Measurements from ENCODE around the gene FOXO1.

Gene FOXO1

DNA sequence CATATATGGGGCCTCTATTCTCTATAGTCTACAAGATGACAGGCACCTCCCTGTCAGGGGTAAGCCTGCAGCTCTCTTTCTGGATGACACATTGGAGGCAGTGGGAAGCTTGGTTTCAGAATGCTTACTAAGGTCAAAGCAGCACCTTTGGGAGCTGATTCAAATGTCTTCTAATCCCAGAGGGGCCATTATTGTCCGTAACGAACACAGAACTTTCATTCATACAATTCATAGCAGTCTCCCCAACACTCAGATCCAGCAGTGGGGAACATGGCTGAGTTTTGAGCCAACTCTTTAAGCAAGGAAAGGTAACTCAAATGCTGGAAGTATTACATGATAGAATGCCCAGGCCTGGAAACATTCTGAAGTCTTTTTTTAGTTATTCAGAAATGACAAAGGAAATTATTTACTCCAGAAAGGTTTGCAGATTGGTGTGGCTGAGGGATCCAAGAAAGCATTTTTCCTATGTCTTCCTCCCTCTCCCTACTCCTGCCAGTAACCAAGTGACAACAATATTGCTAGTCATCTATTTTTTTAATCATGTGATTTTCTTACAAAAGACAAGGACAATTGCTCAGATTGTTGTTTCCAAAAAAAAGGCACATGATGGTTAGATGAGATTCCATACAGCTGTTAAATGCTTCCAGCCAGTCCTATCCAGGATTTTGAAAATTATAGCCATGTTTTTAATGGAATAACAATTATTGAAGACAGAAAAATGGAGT, 118.7 kb downstream of the FOXO1 start:
- DNase-seq (ENCODE audit: low read depth in 2 of 2), result no peak

DNA sequence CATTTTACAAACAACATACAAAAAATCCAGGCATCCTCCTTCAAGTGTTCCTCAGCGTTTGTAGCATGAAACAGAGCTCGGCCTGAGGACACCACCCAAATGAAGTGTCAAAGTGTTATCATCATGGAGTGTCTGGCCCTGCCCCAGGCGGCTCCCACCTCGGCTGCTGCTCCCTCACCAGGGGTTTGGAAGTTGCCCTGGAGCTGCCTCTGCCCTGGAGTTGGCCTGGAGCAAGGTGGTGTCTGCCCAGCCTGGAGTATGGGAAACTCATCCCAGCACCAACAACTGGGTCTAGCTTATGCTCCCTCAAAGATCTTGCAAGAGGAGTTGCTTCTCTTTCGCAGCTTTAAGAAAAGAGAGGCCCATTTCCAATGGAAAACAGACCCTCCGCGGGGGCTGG, 120.4 kb downstream of the FOXO1 start:
- DNase-seq (ENCODE audit: low read depth in 2 of 2), result no peak

GRCh38 chr13:40540328-40541044, 126.0 kb downstream of the FOXO1 start:
- DNase-seq (ENCODE audit: low read depth in 2 of 2), result no peak

DNA sequence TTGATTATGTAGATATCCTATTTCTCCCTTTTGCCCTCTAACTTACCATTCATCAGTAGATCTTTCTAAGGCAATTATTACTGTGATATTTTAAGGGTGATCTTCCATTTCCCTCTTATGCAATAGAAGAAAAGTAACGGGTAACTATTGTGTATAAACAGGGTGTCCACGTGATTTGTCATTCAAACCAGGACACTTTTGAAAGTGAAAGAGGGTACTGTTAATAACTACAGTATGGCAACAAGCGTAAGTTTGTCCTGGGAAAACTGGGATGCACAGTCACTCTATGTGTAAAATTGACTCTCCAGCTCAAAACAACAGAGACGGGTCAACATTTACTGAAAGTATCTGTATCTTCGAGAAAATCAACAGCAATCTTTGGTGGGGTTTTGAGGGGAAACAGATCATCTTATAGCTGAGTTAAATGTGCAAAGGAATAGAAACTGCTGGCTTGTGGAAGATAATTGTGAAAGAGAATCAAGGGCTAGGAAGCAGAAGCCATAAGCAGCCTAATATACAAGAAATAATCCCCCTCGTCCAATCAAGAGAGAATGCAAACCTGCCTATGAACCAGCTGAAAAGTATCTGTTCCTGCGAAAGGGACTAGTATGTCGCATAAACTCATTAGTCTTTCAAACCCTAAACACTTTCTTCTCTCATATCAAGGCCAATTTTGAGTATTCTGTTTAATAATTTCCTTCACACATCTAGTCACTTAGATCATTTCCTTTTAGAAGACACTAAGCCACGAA, 126.7 kb downstream of the FOXO1 start:
- no peak for DNase-seq (ENCODE audit: low read depth in 2 of 2)

DNA sequence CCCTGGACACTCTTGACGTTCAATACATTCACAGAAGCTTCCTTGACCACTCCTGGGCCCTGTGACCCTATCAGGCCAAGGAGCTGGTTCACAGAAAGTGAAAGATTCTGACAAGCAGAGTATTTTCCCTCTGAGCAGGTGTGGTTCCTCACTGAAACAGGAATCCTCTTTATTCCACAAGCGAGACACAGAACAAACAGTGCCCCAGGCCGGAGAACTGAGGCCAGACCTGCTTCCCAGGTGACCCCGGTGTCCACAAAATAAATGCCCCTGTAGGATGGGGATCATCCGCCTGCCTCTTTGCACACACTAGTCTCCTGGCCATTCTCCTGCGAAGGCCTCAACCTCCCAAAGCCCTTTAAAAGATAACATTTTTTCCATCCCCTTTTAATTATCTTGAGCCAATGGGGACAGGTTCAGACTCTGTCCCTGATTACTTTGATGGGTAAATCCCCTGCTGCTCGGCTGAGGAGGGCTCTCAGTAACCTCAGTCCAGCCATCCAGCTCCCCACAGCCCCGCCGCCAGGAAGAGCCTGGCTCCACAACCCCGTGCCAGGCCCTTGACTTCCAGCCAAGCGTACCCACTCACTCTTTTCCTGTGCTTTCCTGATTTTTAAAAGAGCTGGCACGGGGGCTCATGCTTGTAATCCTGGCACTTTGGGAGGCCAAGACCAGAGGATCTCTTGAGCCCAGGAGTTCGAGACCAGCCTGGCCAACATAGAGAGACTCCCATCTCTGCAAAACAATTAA, 129.1 kb downstream of the FOXO1 start:
- no peak for DNase-seq (ENCODE audit: low read depth in 2 of 2)

DNA sequence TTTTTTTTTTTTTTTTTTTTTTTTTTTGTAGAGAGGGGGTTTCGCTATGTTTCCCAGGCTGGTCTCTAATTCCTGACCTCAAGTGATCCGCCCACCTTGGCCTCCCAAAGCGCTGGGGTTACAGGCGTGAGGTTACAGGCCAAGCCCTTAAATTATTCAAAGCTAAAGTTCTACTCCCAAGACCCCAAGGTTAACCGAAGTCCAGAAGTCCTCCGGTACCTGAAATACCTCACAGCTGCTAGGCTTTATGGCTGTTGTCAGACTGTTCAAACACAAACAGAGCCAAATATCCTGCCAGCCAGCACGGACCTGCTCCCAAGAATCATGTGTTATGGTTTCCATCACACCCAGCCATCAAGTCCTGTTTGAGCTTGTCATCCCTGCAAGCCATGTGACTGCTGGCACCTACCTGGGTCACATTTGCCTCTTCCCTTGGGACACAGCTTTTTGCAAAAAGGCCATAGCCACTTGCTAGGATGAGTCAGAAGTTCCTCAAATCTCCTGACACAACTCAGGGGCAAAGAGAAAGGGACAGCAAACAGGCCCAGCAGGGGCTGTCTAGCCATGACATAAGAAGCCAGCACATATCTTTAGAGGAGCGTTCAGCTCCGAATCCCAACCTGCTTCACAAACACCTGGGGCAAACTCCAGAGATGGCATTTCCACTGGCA, 129.9 kb downstream of the FOXO1 start:
- no peak for DNase-seq (ENCODE audit: low read depth in 2 of 2)

DNA sequence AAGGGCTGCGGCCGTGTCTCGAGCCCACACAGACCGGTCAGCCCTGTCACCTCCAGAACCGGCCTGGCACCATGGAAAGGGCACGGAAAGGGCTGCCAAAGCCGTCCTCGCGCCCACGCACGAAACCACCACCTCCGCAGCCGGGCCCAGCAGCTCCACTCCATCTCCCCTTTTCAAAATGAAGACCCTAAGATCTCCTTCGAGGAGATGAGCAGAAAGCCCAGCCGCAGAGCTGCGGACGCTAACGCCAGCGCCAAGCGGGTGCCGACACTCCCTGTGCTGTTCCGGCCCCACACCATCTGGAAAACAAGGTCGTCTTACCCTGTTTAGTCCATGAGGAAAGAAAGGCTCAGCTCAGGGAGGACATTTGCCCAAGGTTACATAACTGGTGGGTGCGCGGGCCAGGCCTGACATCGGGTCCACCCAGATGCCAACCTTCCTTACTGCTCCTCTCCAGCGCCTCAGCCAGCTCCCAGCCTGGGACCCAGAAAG, 131.1 kb downstream of the FOXO1 start:
- no peak for DNase-seq (ENCODE audit: low read depth in 2 of 2)

- DNase-seq (ENCODE audit: low read depth in 2 of 2), result no peak
These were observed 132.0 kb downstream of the FOXO1 start for GRCh38 chr13:40534456-40534855.

DNA sequence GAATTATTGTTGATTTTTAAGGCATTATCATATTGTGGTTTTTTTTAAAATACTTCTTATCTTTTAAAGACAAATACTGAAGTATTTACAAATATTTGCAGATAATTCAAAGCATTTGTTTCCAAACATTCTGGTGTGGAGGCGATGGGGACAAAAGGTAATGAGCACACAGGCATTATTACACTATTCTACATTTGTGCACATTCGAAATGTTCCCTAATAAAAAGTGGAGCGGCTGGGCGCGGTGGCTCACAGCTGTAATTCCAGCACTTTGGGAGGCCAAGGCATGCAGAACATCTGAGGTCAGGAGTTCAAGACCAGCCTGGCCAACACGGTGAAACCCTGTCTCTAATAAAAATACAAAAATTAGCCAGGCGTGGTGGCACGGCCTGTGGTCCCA, 133.4 kb downstream of the FOXO1 start:
- no peak for DNase-seq (ENCODE audit: low read depth in 2 of 2)

- no peak for DNase-seq (ENCODE audit: low read depth in 2 of 2)
These were observed 135.5 kb downstream of the FOXO1 start for GRCh38 chr13:40530961-40531360.

DNA sequence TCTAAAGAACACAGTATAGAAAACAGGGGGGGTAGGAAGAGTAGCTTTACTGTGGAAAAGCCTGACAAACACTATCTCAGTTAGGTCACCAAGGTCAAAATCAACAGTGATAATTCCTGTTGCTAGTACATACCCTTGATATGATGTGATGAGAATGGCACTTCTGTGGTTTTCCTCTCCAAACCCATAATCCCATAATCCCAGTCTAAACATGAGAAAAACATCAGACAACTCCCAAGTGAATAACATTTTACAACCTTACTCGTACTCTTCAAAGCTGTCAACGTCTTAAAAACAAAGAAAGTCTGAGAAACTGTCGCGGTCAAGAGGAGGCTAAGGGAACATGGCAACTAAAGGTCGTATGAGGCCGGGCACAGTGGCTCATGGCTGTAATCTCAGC, 137.6 kb downstream of the FOXO1 start:
- DNase-seq (ENCODE audit: low read depth in 2 of 2), result no peak

DNA sequence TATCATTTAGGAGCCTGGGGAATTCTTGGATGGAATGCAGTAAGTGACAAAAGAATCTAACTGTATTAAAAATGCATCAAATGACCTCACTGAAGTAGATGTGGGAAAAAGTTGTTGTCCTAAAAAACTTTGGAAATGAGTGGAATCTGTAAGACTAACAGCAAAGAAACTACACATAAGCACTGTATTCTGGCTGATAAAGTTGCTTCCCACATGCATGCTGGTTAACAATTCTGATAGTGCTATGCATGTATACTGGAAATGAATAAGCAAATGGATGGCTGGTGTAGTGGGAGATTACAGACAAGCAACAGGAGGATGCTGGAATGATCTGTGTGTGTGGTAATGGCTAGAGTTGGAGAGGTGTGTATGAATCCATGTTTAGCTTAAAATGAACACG, 138.5 kb downstream of the FOXO1 start:
- no peak for DNase-seq (ENCODE audit: low read depth in 2 of 2)

GRCh38 chr13:40522282-40522681, 144.2 kb downstream of the FOXO1 start:
- DNase-seq (ENCODE audit: low read depth in 2 of 2), result no peak

DNA sequence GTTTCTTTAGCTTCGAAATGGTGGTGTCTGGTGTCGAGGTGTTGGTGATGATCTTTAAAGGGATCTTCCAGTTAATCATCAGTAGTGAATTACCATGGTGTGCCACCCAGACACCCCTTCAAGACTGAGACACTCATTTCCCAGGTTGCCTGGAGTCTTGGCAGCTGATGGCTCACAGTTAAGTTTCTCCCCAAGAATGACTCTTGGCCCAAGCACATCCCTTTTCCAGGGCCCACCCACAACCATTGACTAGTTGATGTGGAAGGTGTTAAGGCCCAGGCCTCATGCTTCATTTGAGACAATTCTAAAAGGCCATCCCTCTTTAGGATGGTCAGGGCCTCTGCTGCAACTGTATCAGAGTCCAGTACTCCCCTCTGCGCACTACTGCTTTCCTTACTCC, 145.5 kb downstream of the FOXO1 start:
- no peak for DNase-seq (ENCODE audit: low read depth in 2 of 2)

- no peak for DNase-seq (ENCODE audit: low read depth in 2 of 2)
These were observed 146.8 kb downstream of the FOXO1 start for GRCh38 chr13:40519637-40520036.

- peak; percentile 68 to 70 for DNase-seq (ENCODE audit: low read depth in 2 of 2)
These were observed 148.0 kb downstream of the FOXO1 start for GRCh38 chr13:40518481-40518882.

GRCh38 chr13:40517486-40518480, 148.7 kb downstream of the FOXO1 start:
- peak in 1 of 2 experiments; percentile 25 for DNase-seq (ENCODE audit: low read depth in 2 of 2)

GRCh38 chr13:40515702-40516101, 150.7 kb downstream of the FOXO1 start:
- DNase-seq (ENCODE audit: low read depth in 2 of 2), result no peak

GRCh38 chr13:40514802-40515201, 151.6 kb downstream of the FOXO1 start:
- DNase-seq (ENCODE audit: low read depth in 2 of 2), result no peak

DNA sequence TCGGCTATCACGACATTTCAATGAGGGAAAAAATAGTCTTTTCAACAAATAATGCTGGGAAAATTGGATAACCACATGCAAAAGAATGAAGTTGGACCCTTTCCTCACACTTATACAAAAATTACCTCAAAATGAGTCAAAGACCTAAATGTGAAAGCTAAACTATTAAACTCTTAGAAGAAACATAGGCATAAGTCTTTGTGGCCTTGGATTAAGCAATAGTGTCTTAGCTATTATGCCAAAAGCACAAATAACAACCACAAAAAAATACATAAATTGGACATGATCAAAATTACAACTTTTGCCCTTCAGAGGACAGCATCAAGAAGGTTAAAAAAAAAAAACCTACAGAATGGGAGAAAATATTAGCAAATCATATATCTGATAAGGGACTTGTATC, 156.6 kb downstream of the FOXO1 start:
- no peak for DNase-seq (ENCODE audit: low read depth in 2 of 2)
